ENCODE data around the gene BMPR1A. TPM values are rescaled to one million over a fixed set of nuclear protein-coding genes. Genes with fewer than 3 reads are reported as not detected.

Gene BMPR1A
- total and polyA plus RNA-seq, 2 of the 13 experiments (the other 11 are each of a cell fraction or from before 2014, with no cell fraction given): 17.8 to 44.2 TPM

DNA sequence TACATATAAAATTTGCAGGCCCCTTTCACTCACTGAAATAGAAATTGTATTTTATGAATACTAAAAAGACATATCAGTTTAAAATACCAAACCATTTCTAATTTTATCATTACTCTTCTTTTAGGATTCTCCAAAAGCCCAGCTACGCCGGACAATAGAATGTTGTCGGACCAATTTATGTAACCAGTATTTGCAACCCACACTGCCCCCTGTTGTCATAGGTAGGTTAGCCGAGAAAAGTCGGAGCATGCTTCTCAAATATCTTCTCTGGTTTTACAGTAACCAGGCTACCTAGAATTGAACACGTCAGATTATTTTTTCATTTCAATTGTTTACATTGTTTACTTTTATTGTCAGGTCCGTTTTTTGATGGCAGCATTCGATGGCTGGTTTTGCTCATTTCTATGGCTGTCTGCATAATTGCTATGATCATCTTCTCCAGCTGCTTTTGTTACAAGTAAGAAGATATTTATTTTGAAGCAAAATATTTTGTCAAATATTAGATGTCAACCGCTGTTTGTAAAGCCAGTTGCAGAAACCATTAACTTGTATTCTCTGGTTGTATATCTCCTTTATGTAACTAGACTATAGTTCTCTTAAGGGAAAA, 143.4 kb downstream of the BMPR1A start:
- Histone ChIP-seq H3K36me3 (replicated peaks in 1 of 2; ENCODE audit: control insufficient read depth in 1 of 2, insufficient read depth in 2 of 2, low read length in 2 of 2) (peaks cover 12 to 35% of the 10 kb centered on the region in 2 experiments), H3K79me2 (ENCODE audit: insufficient read depth, low read length) (no peaks in the 10 kb centered on the region), H3K4me1 (ENCODE audit: insufficient read depth, low read length) (no peaks in the 10 kb centered on the region), H3K4me2 (ENCODE audit: low read depth, low read length) (no peak overlapping the region), H3K27me3 (ENCODE audit: control insufficient read depth in 1 of 2, insufficient read depth in 2 of 2, low read length in 2 of 2) (no peaks in the 10 kb centered on the region), H3K9me3 (ENCODE audit: low read length) (no peaks in the 10 kb centered on the region), H3K27ac (ENCODE audit: extremely low read length, insufficient read depth, low read length) (no peak overlapping the region), H4K20me1 (ENCODE audit: insufficient read depth, low read length) (no peaks in the 10 kb centered on the region; the same call in 1 of the 2 replicates), H2AFZ (ENCODE audit: low read length) (no peak overlapping the region), H3K4me3 (replicated peaks in 1 of 3; ENCODE audit: insufficient read depth in 1 of 3, low read depth in 2 of 3, low read length in 3 of 3) (no peak overlapping the region), H3K9ac (ENCODE audit: insufficient read depth, low read depth, low read length) (no peak overlapping the region)
- BruUV-seq (replicated peaks): no TSS peak
- ChIA-PET CTCF (ENCODE audit: low intra/inter-chr PET ratio, low total read pairs) (interaction anchor here (1.4 to 3.8 kb wide), 4 partner anchors 189 to 211 kb away, joined by 5 to 31 read pairs (median 17); no protein-coding TSS in a partner anchor), POLR2A (interaction anchor here (1.9 kb wide), 1 partner anchor 144 kb away, joined by 4 read pairs; no protein-coding TSS in a partner anchor)
- 33% methylated on average over 9 of the region's 9 CpGs for WGBS (ENCODE audit: low lambda C conversion rate)
- intact Hi-C loops (cut with micrococcal nuclease; ENCODE audit: unreplicated experiment): loop anchor here (1.0 to 5.0 kb wide), 3 partner anchors 142 to 211 kb away; partner anchors contain the start of gene BMPR1A
- in situ Hi-C loops (cut with HindIII; ENCODE audit: extremely low pct_ligation_motif_present, low pct_unique_long_range_greater_than_20kb): loop anchor here (5.0 kb wide), 1 partner anchor 202 kb away; no protein-coding TSS in a partner anchor
- FAIRE-seq (peak; percentile 92), ATAC-seq (peak; percentile 77), DNase-seq (ENCODE audit: low spot score) (peak; percentile 60)
- TF ChIP-seq, protein P1, sequence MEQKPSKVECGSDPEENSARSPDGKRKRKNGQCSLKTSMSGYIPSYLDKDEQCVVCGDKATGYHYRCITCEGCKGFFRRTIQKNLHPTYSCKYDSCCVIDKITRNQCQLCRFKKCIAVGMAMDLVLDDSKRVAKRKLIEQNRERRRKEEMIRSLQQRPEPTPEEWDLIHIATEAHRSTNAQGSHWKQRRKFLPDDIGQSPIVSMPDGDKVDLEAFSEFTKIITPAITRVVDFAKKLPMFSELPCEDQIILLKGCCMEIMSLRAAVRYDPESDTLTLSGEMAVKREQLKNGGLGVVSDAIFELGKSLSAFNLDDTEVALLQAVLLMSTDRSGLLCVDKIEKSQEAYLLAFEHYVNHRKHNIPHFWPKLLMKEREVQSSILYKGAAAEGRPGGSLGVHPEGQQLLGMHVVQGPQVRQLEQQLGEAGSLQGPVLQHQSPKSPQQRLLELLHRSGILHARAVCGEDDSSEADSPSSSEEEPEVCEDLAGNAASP (CRISPR knock-in tag; IDR thresholded peaks at IDR 0.05; ENCODE audit: borderline replicate concordance): no peak
- TF ChIP-seq PHF5A (CRISPR knock-in tag; IDR thresholded peaks at IDR 0.05; ENCODE audit: low read depth, unreplicated experiment) (no peak), PAX8 (CRISPR knock-in tag; IDR thresholded peaks at IDR 0.05; ENCODE audit: borderline replicate concordance) (no peak), RFX3 (CRISPR knock-in tag; IDR thresholded peaks at IDR 0.05) (no peak)
- TF ChIP-seq, protein P2, sequence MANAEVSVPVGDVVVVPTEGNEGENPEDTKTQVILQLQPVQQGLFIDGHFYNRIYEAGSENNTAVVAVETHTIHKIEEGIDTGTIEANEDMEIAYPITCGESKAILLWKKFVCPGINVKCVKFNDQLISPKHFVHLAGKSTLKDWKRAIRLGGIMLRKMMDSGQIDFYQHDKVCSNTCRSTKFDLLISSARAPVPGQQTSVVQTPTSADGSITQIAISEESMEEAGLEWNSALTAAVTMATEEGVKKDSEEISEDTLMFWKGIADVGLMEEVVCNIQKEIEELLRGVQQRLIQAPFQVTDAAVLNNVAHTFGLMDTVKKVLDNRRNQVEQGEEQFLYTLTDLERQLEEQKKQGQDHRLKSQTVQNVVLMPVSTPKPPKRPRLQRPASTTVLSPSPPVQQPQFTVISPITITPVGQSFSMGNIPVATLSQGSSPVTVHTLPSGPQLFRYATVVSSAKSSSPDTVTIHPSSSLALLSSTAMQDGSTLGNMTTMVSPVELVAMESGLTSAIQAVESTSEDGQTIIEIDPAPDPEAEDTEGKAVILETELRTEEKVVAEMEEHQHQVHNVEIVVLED (CRISPR knock-in tag; IDR thresholded peaks at IDR 0.05; ENCODE audit: borderline replicate concordance): no peak
- TF ChIP-seq, protein P3, sequence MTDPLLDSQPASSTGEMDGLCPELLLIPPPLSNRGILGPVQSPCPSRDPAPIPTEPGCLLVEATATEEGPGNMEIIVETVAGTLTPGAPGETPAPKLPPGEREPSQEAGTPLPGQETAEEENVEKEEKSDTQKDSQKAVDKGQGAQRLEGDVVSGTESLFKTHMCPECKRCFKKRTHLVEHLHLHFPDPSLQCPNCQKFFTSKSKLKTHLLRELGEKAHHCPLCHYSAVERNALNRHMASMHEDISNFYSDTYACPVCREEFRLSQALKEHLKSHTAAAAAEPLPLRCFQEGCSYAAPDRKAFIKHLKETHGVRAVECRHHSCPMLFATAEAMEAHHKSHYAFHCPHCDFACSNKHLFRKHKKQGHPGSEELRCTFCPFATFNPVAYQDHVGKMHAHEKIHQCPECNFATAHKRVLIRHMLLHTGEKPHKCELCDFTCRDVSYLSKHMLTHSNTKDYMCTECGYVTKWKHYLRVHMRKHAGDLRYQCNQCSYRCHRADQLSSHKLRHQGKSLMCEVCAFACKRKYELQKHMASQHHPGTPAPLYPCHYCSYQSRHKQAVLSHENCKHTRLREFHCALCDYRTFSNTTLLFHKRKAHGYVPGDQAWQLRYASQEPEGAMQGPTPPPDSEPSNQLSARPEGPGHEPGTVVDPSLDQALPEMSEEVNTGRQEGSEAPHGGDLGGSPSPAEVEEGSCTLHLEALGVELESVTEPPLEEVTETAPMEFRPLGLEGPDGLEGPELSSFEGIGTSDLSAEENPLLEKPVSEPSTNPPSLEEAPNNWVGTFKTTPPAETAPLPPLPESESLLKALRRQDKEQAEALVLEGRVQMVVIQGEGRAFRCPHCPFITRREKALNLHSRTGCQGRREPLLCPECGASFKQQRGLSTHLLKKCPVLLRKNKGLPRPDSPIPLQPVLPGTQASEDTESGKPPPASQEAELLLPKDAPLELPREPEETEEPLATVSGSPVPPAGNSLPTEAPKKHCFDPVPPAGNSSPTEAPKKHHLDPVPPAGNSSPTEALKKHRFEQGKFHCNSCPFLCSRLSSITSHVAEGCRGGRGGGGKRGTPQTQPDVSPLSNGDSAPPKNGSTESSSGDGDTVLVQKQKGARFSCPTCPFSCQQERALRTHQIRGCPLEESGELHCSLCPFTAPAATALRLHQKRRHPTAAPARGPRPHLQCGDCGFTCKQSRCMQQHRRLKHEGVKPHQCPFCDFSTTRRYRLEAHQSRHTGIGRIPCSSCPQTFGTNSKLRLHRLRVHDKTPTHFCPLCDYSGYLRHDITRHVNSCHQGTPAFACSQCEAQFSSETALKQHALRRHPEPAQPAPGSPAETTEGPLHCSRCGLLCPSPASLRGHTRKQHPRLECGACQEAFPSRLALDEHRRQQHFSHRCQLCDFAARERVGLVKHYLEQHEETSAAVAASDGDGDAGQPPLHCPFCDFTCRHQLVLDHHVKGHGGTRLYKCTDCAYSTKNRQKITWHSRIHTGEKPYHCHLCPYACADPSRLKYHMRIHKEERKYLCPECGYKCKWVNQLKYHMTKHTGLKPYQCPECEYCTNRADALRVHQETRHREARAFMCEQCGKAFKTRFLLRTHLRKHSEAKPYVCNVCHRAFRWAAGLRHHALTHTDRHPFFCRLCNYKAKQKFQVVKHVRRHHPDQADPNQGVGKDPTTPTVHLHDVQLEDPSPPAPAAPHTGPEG (CRISPR knock-in tag; IDR thresholded peaks at IDR 0.05): no peak
- TF ChIP-seq, protein P4, sequence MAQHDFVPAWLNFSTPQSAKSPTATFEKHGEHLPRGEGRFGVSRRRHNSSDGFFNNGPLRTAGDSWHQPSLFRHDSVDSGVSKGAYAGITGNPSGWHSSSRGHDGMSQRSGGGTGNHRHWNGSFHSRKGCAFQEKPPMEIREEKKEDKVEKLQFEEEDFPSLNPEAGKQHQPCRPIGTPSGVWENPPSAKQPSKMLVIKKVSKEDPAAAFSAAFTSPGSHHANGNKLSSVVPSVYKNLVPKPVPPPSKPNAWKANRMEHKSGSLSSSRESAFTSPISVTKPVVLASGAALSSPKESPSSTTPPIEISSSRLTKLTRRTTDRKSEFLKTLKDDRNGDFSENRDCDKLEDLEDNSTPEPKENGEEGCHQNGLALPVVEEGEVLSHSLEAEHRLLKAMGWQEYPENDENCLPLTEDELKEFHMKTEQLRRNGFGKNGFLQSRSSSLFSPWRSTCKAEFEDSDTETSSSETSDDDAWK (CRISPR knock-in tag; IDR thresholded peaks at IDR 0.05): no peak

Measured in HepG2 (cell line).